Right renal cortex interstitium (tissue), 3 donors: ENCODE measurements around the gene CREB3L4. TPM values are rescaled to one million over a fixed set of nuclear protein-coding genes. Genes with fewer than 3 reads are reported as not detected.
A peak's percentile ranks its signal among the peaks of the same experiment; 100 is the strongest.

ENCODE experiments used
- DNase-seq, 3 donors: peaks; one replicate each; pipeline ENCODE4 v3.0.0-alpha.2; 2013; ENCODE audit warnings: low read depth in 3 of 3, low spot score in 2 of 3
- polyA plus RNA-seq, 3 donors: library from polyadenylated mRNA; unstranded; fragments of 120-200 nt; gene quantifications; one replicate each; pipeline ENCODE4 v1.2.1, GENCODE V29; 2013; ENCODE audit not compliant: insufficient read length in 3 of 3

The CREB3L4 gene, protein sequence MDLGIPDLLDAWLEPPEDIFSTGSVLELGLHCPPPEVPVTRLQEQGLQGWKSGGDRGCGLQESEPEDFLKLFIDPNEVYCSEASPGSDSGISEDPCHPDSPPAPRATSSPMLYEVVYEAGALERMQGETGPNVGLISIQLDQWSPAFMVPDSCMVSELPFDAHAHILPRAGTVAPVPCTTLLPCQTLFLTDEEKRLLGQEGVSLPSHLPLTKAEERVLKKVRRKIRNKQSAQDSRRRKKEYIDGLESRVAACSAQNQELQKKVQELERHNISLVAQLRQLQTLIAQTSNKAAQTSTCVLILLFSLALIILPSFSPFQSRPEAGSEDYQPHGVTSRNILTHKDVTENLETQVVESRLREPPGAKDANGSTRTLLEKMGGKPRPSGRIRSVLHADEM
- 10 to 100 TPM; 31.9 to 37.9 (median 32.3) TPM for polyA plus RNA-seq

DNA sequence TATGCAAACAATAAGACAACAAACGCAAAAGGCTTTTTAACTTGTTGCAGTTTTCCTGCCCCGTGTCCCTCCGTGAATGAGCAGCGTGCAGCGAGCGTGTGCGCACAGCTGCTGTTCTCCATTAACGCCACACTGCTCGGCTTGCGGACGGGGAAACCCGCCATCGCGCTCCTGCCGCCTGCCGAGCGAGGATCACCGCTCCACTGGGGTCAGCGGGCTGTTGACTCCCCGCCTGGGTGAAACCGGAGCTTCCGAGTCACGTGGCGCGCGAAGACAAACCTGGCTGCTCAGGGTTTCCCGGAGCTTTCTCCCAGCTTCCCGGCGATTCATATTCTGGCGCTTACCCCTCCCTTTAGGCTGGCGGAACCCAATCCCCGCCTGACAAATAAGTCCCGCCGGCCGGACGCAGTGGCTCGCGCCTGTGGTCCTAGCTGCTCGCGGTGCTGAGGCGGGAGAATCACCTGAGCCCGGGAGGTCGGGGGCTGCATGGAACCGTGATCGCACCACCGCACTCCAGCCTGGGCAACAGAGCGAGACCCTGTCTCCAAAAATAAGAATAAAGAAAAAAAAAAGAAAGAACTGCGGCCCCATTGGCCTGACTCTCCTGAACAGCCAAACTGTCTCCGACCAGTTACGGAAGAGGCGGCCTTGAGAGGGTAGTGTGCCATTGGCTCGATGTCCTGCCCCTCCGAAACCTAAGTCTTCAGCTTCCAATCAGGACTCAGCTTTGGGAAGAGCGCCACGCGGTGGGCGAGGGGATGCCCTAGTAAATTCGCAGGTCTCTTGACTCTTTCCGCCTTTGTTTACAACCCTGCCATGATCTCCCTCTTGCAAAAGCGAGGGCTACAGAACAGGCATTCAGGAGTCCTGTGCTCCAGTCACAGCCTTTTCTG lies at the start of gene CREB3L4:
Gene CREB3L4, plus strand, starts transcription at position 796 of the 893 bp plus-strand sequence. CDS start 624 bp downstream, outside the sequence.
- DNase-seq: peak; percentile 90 to 96 (median 94)

DNA sequence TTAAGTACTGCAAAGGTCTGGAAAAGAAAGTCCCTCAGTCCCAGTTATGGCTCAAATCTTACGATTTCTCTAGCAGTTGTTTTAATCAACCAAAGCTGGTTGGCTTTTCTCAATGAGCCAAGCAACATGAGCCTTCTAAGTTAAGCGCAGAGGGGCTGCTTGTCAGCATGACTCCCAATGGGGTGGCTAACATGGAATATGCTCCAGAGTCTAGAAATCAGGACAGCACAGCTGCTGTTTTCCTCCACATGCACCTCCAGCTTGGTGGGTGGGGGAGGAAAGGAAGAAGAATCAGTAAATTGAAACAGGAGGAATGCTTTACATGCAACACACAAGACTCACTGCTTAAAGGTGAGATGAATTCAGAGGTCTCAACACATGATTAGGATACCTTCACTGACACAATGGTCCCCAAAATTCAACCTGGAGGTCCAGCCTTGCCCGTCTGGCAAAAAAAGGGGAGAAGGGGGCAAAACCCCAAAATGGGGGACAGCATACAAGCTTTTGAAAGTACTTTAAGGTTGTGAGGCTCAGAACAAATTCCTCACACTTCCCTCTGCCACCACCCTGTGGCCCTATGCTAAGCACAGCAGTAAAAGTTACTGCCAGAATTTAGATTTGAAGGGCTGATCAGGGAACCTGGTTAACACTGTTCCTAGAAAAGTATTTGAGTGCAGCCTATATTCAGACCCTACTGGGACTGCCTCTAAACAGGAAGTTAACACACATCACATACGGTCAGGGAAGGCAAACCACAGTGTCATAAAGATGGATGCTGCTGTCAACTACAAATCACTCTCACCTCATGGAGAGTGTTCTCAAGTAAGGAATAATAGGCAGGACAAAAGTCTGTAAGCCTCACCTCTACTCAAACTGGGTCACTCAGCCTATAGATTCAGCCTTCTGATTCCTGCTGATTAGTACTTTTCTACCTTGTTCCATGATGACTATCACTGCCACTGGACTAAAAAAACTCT lies 47.5 kb upstream of the CREB3L4 start:
- DNase-seq: no peak

DNA sequence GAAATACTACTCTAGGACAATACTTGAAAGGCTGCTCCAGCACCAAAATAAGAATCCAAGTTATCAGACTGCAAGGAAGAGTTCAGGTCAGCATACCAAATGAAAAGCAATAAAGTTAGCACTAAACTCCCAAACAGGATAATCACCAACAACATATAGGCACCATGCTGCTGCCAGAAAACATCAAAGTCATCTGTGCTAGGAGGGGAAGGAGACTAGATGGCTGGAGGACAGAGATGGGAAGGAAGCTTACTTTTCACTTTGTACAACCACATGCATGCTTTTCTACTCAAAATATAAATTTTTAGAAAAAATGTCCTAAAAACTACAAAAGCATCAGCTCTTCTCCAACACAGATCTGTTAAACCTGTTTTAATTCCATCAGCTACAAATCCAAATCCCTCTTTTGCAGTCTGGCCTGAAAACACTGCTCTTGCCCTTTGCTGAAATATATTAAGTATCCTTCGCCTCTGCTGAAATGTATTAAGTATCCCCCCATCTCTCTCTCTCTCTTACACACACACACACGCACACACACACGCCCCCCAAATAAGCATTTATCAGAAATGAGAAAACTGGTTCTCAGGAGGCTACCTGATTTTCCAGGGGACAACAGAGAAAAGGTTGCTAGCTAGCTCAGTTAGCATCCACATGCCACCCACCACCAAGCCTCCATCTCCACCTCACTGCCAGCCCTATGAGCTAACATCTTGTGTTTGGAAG lies 46.5 kb upstream of the CREB3L4 start:
- DNase-seq: no peak

DNA sequence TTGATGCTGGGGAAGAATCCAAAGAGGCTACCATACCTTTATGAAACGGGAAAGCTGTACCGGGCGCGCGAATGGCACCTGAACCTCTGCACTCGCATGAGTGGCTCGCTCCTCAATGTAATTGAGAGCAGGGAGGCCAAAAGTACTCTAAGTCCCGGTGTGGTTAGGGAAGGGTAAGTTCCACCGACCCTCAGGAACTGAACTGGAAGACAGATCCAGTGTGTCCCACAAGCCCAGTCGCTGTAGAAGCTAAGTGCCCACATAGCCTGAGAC lies 46.0 kb upstream of the CREB3L4 start:
- DNase-seq: no peak

DNA sequence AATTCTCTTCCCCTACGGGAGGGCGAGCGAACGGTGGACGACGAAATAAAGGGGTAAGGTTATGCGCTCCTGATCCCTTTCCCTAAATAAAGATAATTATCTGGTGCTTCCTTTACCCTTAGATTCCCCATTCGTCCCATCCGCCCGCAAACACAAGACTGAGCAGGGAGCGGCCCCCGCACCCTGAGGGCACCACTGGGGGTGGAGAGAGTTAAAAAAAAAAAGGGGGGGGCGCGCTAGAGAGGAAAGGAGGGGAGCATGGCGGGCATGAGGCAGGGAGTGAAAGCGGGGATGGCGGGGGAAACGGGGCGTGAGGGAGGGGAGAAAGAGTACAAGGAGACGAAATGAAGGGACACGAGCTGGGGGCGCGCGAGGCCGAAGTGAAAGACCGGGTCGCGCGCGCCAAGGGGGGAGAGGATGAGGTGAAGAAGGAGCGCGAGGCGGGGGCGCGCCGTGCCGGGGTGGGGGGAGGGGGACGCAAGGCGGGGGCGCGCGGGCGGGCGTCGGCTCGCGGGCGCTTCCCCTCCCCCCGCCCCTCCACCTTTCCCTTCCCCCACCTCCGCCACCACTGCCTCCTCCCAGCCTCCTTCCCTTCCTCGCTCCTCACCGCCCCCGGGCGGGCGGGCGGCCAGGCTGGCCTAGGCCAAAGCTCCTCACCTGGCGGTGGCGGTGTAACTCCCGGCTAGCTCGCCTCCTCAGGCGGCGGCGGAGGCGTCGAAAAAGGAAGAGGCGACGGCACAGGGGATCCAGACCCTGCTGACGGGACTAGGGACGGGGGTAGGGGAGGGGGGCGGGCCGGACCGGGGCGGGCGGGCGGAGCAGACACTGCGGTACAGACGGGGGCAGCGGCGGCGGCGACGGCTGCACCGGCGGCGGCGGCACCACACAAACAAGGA lies 45.4 kb upstream of the CREB3L4 start:
- DNase-seq: peak in 1 of 3 donors; percentile 25

DNA sequence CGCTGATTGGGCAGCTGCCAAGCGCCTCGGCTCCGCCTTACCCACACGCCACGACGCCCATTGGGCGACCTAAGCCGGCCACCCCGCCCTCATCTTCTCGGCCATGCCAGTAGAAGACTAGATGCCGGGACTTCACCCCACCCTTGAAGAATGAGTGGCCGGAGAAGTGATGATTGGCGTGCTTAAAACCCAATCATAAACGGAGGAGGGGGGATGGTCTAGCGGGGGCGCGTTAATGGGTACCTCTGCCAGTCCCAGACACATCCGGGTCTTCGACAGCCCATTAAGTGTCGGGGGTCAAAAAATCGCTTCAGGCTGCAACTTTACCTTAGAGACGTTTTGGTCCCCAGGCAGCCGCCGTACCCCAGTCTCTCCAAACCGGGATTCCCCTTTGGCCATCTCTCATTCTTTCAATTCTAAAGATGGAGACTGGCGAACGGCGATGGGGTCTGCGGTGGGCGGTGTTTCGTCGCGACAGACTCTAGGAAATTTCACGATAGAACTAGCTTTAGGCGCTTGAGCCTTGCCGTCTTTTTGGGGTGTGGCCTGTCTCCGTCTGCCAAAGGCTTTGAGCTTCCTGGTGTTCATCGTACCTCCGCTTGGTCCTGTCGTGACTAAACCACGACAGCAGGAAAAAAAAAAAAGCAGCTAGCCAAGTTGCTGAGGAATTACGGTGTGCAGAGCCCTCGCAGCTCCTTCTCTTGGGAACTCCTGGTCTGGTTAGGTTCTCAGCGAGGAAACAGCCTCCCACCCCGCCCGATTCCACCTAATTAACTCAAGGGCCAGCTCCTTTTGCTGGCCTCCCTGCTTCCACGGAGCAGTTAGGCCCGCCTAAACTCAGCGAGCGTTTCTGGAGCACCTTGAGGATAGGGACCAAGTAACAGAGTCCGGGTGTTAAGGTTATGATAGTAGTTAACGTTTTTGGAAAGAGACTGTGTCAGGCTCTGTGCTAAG lies 44.5 kb upstream of the CREB3L4 start, which contains the start of gene GATAD2B:
Gene GATAD2B, minus strand, starts transcription at position 1 of the 954 bp plus-strand sequence. CDS start 94,625 bp downstream, outside the sequence.
- DNase-seq: peak; percentile 99 to 100 (median 100)

DNA sequence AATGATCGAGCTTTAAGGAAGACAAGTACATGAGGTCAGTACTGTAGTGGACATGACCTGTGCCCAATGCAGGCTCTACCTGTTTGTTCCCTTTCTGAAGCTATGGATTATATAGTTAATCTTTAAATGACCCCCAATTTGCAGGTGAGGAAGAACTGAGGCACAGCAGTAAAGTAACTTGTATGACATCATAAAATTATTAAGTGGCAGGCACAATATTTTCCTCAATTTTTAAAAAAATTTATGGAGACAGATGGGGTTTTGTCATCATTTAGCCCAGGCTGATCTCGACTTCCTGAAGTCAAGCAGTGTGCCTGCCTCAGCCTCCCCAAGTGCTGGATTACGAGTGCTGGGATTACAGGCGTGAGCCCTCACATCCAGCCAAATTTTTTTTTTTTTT lies 41.3 kb upstream of the CREB3L4 start:
- no peak for DNase-seq

DNA sequence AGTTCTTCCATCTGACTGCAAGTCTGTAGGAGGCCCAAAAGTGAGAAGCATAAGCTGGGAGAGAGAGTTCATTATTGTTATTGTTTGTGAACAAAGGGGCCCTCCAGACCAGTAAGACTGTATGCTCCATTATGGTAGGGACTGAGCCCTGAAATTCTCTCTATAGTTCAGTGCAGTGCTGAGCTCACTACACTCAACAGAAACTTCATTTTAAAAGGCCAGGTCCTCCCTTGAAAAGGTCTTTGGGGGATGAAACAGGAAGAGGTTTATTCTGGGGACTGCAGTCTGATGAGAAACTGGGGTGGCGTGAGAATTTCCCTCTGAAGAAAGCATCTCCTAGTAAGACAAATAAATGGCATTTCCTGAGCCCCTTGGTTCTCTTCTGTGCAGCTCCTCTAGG lies 39.5 kb upstream of the CREB3L4 start:
- DNase-seq: no peak

DNA sequence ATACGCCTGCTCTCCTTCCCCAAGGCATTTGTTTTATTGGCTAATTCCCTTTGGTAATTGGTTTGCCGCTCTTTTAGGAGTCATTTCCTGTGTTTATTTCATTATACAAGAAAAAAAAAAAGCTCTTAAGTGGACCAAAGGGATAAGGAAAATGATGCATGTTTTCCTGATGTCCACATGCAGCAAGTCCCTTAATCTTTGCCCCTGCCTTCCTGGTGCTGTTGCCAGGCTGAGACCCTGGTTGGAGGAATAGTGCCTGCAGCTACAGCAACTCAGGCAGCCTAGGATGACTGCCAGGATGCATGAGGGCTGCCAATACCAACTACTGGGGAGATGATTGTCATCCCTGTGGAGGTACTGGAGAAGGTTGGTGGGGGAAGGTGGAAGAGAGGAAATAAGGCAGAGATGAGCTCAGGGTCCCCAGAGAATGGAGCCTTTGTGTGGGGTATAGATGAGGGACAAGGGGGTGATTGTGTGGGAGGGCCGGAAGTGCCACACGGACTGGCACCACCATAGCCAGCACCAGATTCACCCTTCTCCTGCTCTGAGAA lies 38.8 kb upstream of the CREB3L4 start:
- DNase-seq: no peak

DNA sequence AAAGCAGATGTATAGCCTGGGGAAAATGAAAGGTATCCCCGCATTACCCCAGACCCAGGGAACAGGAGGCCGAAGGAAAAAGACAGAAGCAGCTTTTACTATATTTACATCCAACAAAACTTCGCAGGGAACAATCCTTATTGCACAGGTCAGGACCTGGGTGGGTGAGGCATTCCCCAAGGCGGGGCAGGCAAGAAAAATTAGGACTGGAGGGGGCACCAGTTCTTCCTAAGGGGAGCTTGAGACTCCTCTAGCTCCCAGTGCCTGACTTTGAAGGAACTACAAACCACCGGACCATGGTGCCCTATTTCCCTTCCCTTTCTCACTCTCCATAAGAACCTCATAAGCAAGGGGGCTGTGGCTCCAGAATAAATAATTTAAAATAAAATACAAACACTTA lies 38.3 kb upstream of the CREB3L4 start:
- DNase-seq: no peak

DNA sequence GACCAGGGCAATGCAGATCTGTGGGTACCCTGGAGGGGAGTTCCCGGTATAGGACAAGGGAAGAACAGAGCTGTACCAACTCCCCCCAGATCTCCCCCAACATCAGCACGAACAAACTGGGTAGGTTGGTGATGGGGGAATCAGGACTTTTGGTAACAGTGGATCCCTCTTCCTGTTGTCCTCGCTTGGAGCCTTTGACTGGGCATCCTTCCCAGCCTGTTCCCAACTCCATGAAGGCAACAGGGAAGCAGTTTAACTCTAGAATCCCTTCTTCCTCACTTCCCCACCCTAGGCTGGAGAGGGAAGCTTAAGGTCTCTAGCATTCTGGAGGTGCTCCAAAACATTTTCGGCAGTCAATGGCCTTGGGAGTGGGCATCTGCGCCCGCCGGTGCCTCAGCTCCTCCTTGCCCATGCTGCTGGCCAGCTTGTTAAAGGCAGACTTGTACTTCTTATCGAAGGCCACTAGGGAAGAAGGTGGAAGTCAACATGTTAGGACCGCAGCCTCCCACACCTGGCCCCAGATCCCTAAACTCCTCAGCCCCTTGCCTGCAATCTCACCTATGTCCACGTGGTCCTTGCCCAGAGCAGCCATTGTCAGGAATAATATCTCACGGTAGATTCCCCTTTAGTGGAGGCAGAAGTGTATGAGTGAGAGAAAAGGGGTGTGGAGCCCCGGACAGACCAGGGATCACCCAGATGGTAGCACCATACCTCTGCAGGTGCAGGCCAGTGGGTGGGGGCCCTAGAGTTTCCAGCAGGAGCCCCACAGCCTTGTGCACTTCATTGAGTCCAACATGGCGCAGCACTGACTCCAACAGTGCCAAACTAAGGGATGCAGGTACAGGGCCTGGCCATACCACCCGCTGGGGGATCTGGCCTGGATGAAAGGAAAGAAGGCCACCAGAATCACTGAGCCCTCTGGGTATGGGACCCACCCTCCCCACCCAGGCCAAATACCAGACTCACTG lies 37.4 kb upstream of the CREB3L4 start:
- DNase-seq: no peak

DNA sequence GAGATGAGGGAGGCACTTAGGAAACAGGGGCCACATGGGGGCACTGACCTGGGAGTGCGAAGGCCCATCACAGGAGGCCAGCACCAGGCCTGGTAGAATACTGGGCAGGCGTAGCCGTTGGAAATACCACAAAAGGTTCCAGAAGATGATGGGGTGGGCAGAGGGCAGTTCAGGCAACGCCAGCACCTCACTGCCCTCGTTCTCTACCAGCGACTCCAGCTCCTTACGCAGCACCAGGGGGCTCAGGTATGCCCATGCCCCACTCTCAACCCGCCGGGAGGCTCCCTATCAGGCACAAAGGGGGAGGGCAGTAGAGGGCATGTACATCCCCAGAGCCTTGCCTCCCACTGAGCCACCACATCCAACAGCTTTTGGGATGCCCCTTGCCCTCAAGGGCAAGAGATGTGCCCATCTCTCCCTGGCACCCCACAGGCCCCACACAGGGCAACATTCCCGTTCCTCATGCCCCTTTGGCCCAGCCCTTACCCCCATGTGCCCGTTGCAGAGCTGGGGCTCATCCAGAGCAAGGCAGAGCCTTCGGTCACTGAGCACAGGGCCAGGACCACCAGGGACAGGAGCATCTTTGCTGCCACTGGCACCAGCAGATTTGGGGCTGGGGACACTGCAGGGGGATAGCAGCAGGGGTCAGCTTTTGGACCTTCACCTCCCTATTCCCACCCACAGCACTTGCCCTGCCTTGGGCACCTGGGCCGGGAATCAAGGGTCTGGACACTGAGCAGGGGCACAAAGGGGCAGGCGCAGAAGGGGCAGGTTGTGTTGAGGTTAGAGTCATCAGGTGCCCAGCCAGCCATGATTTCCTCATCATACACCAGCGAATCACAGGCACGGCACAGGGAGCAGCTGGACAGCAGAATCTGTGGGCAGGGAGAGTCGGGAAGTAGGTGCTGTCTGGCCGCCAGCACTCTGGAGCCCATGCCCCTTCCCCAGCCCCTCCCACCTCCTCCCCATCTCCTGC lies 35.3 kb upstream of the CREB3L4 start:
- DNase-seq: no peak

DNA sequence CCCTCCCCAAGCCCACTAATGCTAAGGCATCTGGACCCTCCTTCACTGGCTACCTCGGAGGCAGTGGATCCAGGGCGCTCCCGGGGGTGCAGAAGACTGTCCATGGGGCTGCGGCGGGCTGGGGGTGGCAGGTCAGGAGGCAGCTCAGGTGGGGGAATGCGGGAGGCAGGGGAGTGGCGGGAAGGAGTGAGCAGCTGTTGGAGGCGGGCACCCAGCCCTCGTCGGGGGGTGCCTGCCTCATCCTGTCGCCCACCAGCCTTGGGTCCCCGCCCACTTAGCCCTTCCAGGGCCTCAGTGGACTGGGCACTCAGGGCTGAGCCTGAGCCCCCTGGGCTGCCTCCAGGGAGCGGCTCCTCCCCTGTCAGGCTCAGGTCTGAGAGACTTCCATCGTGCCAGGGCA lies 34.3 kb upstream of the CREB3L4 start:
- no peak for DNase-seq

DNA sequence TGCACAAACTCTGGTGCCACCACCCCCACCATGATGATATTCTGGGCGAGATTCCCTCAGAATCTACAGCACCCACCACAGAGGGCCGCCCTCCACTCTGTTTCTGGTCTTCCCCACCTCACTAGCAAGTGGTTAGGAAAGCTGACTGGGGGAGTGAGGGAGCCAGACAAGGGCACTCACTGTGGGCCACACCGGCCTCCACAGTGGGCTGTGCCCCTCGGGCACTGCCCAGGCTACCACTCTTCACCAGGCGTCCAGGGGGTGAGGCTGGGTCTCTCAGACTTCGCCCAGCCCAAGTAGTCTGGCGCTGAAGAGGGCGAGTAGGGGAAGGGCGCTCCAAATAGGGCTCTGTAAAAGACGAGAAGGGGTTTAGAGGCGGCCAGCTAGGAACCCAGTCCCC lies 33.7 kb upstream of the CREB3L4 start:
- DNase-seq: no peak

DNA sequence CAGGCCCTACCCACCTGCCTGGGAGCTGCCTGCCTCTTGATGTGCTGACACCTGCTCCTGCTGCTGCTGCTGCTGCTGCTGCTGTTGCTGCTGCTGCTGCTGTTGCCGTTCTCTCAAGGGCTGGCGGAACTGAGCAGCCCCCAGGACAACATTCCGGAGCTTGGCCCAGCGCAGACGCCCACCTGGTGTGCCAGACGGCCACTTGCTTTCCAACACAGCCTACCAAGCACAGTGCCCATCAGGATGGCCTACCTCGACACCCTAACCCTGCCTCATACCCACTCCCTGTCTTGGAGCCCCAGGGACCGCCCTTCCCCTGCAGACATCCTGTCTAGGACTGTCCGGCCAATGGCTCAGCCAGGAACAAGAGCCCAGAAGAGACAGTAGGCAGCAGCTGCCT lies 33.0 kb upstream of the CREB3L4 start:
- DNase-seq: no peak
